Brain microvascular endothelial cell (primary cell): ENCODE measurements around the gene LSM14B.

ENCODE experiments used
- DNase-seq: peaks from one replicate; pipeline ENCODE4 v3.0.0-alpha.2; 2020
- H3K27ac ChIP-seq: fragments of 250-450 bp; sonication (Bioruptor Pico); 2 replicates; pipeline ENCODE4 v1.5.1; 2020; ENCODE audit warnings: mild to moderate bottlenecking, moderate library complexity
- H3K27me3 ChIP-seq: fragments of 250-450 bp; sonication (Bioruptor Pico); replicated peaks from 2 replicates; pipeline ENCODE4 v1.5.1; 2020; ENCODE audit warnings: mild to moderate bottlenecking
- H3K36me3 ChIP-seq: fragments of 250-450 bp; sonication (Bioruptor Pico); replicated peaks from 2 replicates; pipeline ENCODE4 v1.5.1; 2020; ENCODE audit warnings: mild to moderate bottlenecking
- H3K4me3 ChIP-seq: 2 replicates; pipeline ENCODE4 v1.5.1; 2011; ENCODE audit warnings: low read depth, mild to moderate bottlenecking, control low read depth, low read length, moderate library complexity
- in situ Hi-C: cut with HindIII; loops from 2 replicates; pipeline ENCODE4 v1.10.0; 2017; ENCODE audit warnings: low sequenced_read_pairs, low pct_ligation_motif_present
- TF ChIP-seq, protein P1 (sequence below): IDR thresholded peaks from 2 replicates; pipeline ENCODE4 v1.5.1; 2011; ENCODE audit warnings: low read depth, mild to moderate bottlenecking, moderate library complexity, low read length, control low read depth, inconsistent platforms; ENCODE audit errors: missing control alignments

Gene LSM14B

DNA sequence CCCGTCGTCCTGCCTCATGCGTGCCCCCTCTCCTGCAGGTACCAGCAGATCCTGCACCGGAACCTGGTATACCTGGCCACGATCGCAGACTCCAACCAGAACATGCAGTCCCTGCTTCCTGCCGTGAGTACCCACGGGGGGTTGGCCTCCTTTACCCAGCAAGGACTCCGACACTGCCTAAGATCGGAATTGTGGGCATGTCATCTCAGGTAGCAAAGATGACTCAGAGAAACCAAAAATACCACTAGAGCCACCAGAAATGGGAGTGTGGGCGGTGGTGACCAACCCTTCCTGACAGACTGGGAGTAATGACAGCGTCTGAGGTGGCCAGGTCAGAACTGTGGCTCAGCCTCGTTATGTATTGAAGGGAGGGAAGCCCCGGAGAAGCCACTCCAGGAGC, 37.6 kb downstream of the LSM14B start:
- Histone ChIP-seq H3K36me3 (peaks cover 20% of the 10 kb centered on the region), H3K4me3 (no peak overlapping the region), H3K27me3 (no peaks in the 10 kb centered on the region), H3K27ac (no peak overlapping the region)
- DNase-seq, result no peak
- in situ Hi-C loops, result no loop called here
- TF ChIP-seq, protein P1, sequence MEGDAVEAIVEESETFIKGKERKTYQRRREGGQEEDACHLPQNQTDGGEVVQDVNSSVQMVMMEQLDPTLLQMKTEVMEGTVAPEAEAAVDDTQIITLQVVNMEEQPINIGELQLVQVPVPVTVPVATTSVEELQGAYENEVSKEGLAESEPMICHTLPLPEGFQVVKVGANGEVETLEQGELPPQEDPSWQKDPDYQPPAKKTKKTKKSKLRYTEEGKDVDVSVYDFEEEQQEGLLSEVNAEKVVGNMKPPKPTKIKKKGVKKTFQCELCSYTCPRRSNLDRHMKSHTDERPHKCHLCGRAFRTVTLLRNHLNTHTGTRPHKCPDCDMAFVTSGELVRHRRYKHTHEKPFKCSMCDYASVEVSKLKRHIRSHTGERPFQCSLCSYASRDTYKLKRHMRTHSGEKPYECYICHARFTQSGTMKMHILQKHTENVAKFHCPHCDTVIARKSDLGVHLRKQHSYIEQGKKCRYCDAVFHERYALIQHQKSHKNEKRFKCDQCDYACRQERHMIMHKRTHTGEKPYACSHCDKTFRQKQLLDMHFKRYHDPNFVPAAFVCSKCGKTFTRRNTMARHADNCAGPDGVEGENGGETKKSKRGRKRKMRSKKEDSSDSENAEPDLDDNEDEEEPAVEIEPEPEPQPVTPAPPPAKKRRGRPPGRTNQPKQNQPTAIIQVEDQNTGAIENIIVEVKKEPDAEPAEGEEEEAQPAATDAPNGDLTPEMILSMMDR, result no peak

DNA sequence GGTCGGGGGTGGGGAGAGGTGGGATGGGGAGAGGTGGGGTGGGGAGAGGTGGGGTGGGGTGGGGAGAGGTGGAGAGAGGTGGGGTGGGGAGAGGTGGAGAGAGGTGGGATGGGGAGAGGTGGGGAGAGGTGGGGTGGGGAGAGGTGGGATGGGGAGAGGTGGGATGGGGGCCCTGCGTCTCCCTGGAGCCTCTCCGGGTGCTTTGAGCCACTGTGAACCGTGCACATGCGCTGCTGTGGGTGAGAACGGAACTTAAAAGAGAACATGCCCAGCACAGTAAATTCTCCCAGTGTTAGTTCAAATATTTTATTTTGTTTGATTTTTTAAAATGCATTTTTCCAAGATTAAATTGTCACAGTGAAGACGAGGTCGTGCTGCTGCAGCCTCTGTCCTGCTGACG, 38.0 kb downstream of the LSM14B start:
- TF ChIP-seq, protein P1, result no peak
- Histone ChIP-seq H3K4me3 (no peak overlapping the region), H3K27me3 (no peaks in the 10 kb centered on the region), H3K36me3 (peaks cover 23% of the 10 kb centered on the region), H3K27ac (no peak overlapping the region)
- DNase-seq, result no peak
- in situ Hi-C loops, result no loop called here

DNA sequence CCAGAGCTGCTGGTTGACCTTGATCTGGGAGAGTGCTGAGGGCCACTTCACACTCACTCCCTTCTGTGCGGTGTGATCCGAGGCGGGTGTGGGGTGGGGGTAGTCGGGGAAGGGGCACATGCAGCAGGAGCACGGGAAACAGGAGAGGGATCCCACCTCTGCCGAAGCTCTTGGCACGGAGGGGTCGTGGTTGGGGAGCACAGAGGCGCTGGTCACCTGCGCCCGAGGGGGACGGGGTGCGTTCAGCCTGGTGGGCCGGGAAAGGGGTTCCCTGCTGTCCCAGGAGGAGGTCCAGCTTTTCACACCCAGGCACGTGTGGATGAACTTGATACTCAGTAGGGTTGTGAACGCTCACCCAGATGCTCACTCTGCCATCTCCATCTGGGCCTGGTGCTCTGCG, 38.6 kb downstream of the LSM14B start:
- TF ChIP-seq, protein P1, result no peak

DNA sequence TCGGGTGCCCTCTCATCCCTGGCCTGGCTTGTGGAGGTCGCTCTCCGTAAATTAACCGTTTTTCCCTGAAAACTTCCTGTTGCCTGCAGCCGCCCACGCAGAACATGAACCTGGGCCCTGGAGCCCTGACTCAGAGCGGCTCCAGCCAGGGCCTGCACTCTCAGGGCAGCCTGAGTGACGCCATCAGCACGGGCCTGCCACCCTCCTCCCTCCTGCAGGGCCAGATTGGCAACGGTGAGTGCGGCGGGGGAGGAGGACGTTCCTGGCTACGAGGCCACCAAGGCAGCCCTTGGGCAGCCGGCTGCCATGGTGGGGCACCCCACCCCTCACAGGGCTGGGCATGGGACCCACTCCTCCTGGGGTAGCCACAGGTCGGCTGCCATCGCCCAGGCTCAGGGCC, 39.1 kb downstream of the LSM14B start:
- H3K4me3 ChIP-seq, result no peak overlapping the region
- peaks cover 31% of the 10 kb centered on the region for H3K36me3 ChIP-seq
- DNase-seq, result peak; percentile 62
- TF ChIP-seq, protein P1, result no peak
- in situ Hi-C loops, result no loop called here
- H3K27me3 ChIP-seq, result no peaks in the 10 kb centered on the region
- peak overlapping the region; percentile 18 for H3K27ac ChIP-seq

More for the DNA sequence above, 38.6 kb downstream of the LSM14B start:
- peaks cover 28% of the 10 kb centered on the region for H3K36me3 ChIP-seq
- in situ Hi-C loops, result no loop called here
- H3K27ac ChIP-seq, result no peak overlapping the region
- no peaks in the 10 kb centered on the region for H3K27me3 ChIP-seq
- DNase-seq, result no peak
- H3K4me3 ChIP-seq, result no peak overlapping the region

DNA sequence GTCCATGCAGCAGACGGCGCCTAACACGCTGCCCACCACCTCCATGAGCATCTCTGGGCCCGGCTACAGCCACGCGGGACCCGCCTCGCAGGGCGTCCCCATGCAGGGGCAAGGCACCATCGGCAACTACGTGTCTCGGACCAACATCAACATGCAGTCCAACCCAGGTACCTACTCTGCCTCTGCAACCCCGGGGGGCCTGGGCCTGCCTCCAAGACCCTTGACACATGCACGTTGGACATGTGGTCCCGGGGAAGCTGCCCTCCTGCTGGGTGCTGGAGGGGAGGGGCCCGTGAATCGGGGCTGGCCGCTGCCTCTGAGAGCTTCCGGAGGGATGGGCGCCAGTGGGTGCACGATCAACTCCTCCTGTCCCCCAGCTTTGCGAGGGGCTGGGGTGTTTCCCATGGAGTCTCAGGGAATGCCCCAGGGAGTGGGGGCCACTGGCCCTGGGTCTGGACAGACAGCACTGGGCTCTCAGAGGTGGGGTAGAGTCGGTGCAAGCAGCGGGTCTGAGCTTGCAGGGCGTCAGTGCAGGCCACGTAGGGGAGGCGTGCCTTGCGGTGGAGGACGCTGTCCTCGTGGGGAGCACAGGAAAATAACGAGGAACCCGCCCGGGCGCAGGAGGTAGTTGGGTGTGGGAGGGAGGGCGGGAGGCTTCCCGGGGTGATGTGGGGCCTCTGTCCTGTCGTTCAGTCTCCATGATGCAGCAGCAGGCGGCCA, 40.6 kb downstream of the LSM14B start:
- no peak overlapping the region for H3K27ac ChIP-seq
- no peaks in the 10 kb centered on the region for H3K27me3 ChIP-seq
- no peak overlapping the region for H3K4me3 ChIP-seq
- TF ChIP-seq, protein P1, result no peak
- DNase-seq, result no peak
- H3K36me3 ChIP-seq, result peaks cover 31% of the 10 kb centered on the region
- in situ Hi-C loops, result no loop called here

DNA sequence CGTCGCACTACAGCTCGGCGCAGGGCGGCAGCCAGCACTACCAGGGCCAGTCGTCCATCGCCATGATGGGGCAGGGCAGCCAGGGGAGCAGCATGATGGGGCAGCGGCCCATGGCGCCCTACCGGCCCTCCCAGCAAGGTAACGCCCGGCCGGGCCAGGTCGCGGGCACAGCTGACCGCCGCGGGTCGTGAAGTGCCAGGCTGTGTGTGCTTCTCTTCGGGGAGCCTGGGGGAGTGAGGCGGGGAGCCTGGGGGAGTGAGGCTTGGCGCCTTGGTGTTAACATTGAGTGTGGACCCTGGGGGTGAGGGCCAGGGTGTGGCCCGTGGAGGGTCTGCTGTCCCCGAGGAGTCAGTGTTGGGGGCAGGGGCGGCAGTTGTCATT, 41.2 kb downstream of the LSM14B start:
- in situ Hi-C loops, result no loop called here
- Histone ChIP-seq H3K36me3 (peaks cover 37% of the 10 kb centered on the region), H3K4me3 (no peak overlapping the region), H3K27me3 (no peaks in the 10 kb centered on the region), H3K27ac (no peak overlapping the region)
- TF ChIP-seq, protein P1, result no peak
- no peak for DNase-seq
